ENCODE results near the gene NDUFC1. TPM values are rescaled to one million over a fixed set of nuclear protein-coding genes. Genes with fewer than 3 reads are reported as not detected.

NDUFC1 gene
- total RNA-seq, 1 donor from 2014 or later: 246 TPM

GRCh38 chr4:139300431-139301112 is 1.7 kb downstream of the NDUFC1 start:
- intact Hi-C loops (cut with micrococcal nuclease): no loop called here
- no peak for DNase-seq
- peak; percentile 8 for ATAC-seq

DNA sequence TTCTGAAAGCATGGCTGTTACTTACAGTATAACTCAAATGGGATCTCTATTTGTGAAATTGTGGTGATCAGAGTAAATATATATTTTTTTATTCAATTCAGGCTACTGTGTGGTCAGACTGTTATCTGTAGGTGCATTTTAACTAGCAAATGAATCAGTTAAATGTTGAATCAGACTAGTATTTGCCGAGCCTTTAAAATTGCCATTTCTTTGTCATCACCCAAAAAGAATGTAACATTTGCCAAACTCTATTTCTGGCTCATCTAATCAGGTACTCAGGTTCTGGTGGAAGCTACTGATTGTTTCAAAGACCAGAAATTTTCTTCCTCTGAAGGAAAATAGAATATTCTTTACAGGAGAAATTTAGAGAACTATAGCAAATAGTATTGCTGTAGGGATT is 2.7 kb downstream of the NDUFC1 start:
- DNase-seq (no peak), ATAC-seq (no peak)
- intact Hi-C loops (cut with micrococcal nuclease): loop anchor here (10.0 kb wide), 1 partner anchor 215 kb away; no protein-coding TSS in a partner anchor

GRCh38 chr4:139297001-139297410 is 5.3 kb downstream of the NDUFC1 start:
- intact Hi-C loops (cut with micrococcal nuclease): loop anchor here (10.0 kb wide), 1 partner anchor 212 kb away; no protein-coding TSS in a partner anchor
- DNase-seq (no peak), ATAC-seq (no peak)

DNA sequence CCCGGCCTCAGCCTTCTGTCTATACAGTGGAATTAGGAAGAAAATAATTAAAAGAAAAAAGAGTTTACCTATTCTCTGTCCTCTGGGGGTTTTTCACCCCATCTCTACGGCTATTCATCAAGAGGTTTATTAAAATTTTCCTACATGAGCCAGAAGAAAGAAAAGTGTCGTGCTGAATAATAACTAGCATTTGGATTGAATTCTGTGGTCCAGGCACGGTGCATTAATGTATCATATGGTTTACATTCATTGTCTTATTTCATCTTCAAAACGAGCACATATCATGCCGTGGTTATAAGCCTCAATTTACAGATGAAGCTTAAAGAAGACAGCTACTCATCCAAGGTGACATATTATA is 6.4 kb downstream of the NDUFC1 start:
- DNase-seq (no peak), ATAC-seq (no peak)
- intact Hi-C loops (cut with micrococcal nuclease): loop anchor here (10.0 kb wide), 1 partner anchor 211 kb away; no protein-coding TSS in a partner anchor

- ATAC-seq: peak; percentile 96
- intact Hi-C loops (cut with micrococcal nuclease): loop anchor here (10.0 kb wide), 1 partner anchor 211 kb away; no protein-coding TSS in a partner anchor
Measured at GRCh38 chr4:139295206-139295941, 6.9 kb downstream of the NDUFC1 start.

DNA sequence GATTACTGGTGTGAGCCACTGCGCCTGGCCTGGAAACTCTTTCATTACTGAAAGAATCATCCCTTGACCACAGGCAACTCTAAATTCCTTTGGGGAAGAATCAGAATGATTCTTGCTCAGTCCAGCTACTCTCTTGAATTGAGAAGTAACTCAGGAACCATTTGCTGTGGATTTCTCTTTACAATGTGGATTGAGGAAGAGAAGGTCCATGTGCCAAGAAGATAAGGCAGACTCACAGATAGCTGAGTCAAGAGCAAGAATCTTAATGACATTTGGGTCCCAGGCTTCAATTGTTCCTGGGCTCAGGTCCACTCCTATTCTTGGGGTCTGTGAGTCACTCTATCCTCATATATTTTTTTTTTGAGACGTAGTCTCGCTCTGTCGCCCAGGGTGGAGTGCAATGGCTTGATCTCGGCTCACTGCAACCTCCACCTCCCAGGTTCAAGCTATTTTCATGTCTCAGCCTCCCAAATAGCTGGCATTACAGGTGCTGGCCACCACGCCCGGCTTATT is 16.0 kb downstream of the NDUFC1 start:
- ATAC-seq (peak; percentile 56), DNase-seq (no peak)
- intact Hi-C loops (cut with micrococcal nuclease): no loop called here

More at GRCh38 chr4:139295206-139295941, 6.9 kb downstream of the NDUFC1 start:
- DNase-seq: peak; percentile 99

- ATAC-seq (no peak), DNase-seq (no peak)
- intact Hi-C loops (cut with micrococcal nuclease): no loop called here
Measured at GRCh38 chr4:139282721-139283075, 19.6 kb downstream of the NDUFC1 start.

- DNase-seq: no peak
- intact Hi-C loops (cut with micrococcal nuclease): no loop called here
- ATAC-seq: no peak
Measured at GRCh38 chr4:139282065-139282720, 20.1 kb downstream of the NDUFC1 start.

- intact Hi-C loops (cut with micrococcal nuclease): no loop called here
- DNase-seq: peak; percentile 53
- ATAC-seq: peak; percentile 85
Measured at GRCh38 chr4:139279760-139280620, 22.3 kb downstream of the NDUFC1 start, which contains the start of gene MGARP. MGARP (minus strand) TSS chr4:139280225; CDS start chr4:139280158, 67 bp downstream.

DNA sequence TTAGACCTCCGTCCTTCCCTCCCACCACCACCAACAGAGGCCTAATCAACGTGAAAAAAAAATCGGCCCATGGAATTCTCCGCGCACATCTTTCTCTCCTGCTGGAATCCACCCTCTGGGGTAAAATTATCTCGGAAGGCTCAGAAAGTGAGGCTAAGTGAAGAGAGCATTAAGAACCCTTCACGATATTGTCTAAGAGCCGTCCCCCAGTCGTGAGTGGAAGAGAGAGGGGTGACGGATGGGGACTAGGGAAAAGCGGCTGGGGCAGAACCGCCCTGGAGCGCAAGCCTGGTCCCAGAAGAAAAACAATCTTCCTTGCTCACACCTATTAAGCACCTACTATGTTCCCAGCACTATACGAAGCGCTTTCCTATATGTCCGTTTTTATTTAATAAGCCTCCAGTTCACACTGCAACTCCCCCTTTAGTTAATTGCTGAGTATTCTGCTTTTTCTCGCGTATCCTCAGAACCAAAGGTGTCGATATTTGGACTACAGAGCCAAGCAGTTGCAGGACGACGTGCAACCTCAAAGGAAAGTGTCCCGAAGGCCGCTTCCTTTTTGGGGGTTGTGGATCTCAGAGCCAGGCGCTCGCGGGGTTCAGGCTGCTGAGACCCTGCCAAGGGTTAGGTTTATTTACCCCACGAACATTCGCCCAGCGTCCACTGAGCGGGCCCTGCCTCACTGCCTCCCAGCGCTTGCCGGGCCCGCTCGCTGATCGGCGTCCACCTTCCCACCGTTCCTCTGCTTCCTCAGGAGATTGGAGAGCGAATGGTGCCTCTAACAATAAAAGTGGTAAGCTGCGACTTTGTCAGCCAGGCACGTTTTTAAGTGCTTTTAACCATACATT is 23.1 kb downstream of the NDUFC1 start:
- intact Hi-C loops (cut with micrococcal nuclease): no loop called here
- DNase-seq: no peak
- ATAC-seq: peak; percentile 53

- DNase-seq (no peak), ATAC-seq (no peak)
- intact Hi-C loops (cut with micrococcal nuclease): no loop called here
Measured at GRCh38 chr4:139278485-139278884, 23.8 kb downstream of the NDUFC1 start.

GRCh38 chr4:139275281-139275735 is 27.0 kb downstream of the NDUFC1 start:
- ATAC-seq (no peak), DNase-seq (no peak)
- intact Hi-C loops (cut with micrococcal nuclease): no loop called here

DNA sequence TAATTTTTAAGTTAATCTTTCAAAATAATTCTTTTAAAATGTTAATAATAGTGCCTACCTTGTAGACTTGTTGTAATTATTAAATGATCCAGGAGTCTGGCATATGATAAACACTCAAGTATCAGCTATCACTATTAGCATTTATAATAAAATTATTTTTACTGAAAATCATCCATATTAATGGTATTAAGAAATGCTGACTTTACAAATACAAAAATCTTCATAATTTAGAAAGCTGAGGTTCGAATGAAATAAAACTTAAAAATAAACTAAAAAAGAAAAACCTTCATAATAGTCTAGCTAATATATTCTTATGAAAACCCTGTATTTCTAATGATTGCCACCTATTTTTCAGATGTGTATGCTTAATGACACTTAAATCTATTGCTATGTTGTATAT is 27.5 kb downstream of the NDUFC1 start:
- DNase-seq: no peak
- no peak for ATAC-seq
- intact Hi-C loops (cut with micrococcal nuclease): no loop called here

GRCh38 chr4:139273835-139274234 is 28.4 kb downstream of the NDUFC1 start:
- no peak for DNase-seq
- no peak for ATAC-seq
- intact Hi-C loops (cut with micrococcal nuclease): no loop called here

DNA sequence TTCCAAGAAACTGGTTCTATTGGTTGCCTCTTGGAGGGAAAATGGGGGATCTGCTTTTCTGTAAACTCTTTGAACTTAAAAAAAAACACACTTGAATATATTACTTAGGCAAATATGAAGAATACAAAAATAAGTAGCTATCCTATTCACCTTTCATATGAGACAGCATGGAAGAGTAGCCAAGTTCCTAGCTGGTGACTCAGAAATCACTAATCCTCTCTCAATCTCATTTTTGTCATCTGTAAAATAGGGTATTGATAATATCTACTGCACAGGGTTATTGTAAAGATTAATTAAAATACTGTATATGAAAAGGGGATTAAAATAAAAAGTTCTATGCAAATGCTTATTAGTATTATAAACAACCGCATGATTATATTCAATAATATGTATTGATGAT is 35.0 kb downstream of the NDUFC1 start:
- intact Hi-C loops (cut with micrococcal nuclease): no loop called here
- ATAC-seq (no peak), DNase-seq (no peak)

- intact Hi-C loops (cut with micrococcal nuclease): no loop called here
- peak; percentile 84 for DNase-seq
- peak; percentile 97 for ATAC-seq
Measured at GRCh38 chr4:139266583-139267257, 35.6 kb downstream of the NDUFC1 start.

DNA sequence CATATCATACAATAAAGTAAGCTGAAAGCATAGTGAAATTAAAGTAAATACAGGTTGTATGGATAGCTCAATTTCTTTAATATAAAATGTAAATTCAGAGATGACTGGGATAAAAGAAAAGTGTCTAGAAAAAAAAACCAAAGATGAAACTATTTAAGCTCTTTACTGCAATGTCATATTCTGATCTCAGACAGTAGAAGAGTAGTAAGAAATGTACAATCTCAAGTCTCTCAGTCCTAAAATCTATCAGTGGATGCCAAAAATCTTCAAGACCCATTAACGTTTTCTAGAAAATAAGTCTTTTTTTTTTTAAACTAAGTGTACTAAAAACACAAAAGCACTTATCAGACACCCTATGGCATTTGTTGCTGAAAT is 36.1 kb downstream of the NDUFC1 start:
- intact Hi-C loops (cut with micrococcal nuclease): no loop called here
- no peak for DNase-seq
- ATAC-seq: peak; percentile 10

Data from left ventricle myocardium superior (tissue), 1 donor.